SJCRH30 (cell line): ENCODE data around the gene MEIS2. TPM values are rescaled to one million over a fixed set of nuclear protein-coding genes. Genes with fewer than 3 reads are reported as not detected.

Experiments
- DNase-seq, 2 experiments: peaks; one replicate each; pipeline ENCODE4 v3.0.0-alpha.2; 2015 to 2020
- H3K27ac ChIP-seq: fragments of 250-450 bp; sonication (Bioruptor Pico); 2 replicates; pipeline ENCODE4 v1.5.1; 2020; ENCODE audit warnings: mild to moderate bottlenecking, moderate library complexity
- H3K27me3 ChIP-seq: fragments of 250-450 bp; sonication (Bioruptor Pico); 2 replicates; pipeline ENCODE4 v1.5.1; 2020; ENCODE audit warnings: mild to moderate bottlenecking, moderate library complexity
- H3K36me3 ChIP-seq: fragments of 250-450 bp; sonication (Bioruptor Pico); 2 replicates; pipeline ENCODE4 v1.5.1; 2020; ENCODE audit warnings: mild to moderate bottlenecking, moderate library complexity
- H3K4me1 ChIP-seq: fragments of 250-450 bp; sonication (Bioruptor Pico); 2 replicates; pipeline ENCODE4 v1.5.1; 2020; ENCODE audit warnings: mild to moderate bottlenecking, moderate library complexity
- H3K4me3 ChIP-seq: fragments of 250-450 bp; sonication (Bioruptor Pico); 2 replicates; pipeline ENCODE4 v1.5.1; 2020; ENCODE audit warnings: mild to moderate bottlenecking, moderate library complexity
- H3K9me3 ChIP-seq: fragments of 250-450 bp; sonication (Bioruptor Pico); replicated peaks from 2 replicates; pipeline ENCODE4 v1.5.1; 2020; ENCODE audit warnings: mild to moderate bottlenecking, moderate library complexity
- total RNA-seq: library from RNA; depleted of rRNA; stranded (reverse); fragments of >200 nt; shearing (Covaris generic); gene quantifications from 2 replicates; pipeline ENCODE4 v1.2.3, GENCODE V29; 2014

The MEIS2 gene
- total RNA-seq, 1 experiment from 2014 or later, result 18.4 TPM

GRCh38 chr15:37014566-37014965 is 85.8 kb downstream of the MEIS2 start:
- Histone ChIP-seq H3K4me1 (no peaks in the 10 kb centered on the region), H3K4me3 (no peak overlapping the region), H3K36me3 (peaks cover 2% of the 10 kb centered on the region; the same call in 1 of the 2 replicates), H3K9me3 (no peaks in the 10 kb centered on the region), H3K27me3 (no peaks in the 10 kb centered on the region), H3K27ac (no peak overlapping the region)
- no peak for DNase-seq

GRCh38 chr15:37014137-37014536 is 86.2 kb downstream of the MEIS2 start:
- no peak for DNase-seq
- no peak overlapping the region for H3K27ac ChIP-seq
- no peaks in the 10 kb centered on the region for H3K4me1 ChIP-seq
- H3K36me3 ChIP-seq, result peaks cover 2% of the 10 kb centered on the region; the same call in 1 of the 2 replicates
- no peaks in the 10 kb centered on the region for H3K9me3 ChIP-seq
- no peaks in the 10 kb centered on the region for H3K27me3 ChIP-seq
- no peak overlapping the region for H3K4me3 ChIP-seq

- Histone ChIP-seq H3K27me3 (no peaks in the 10 kb centered on the region), H3K4me3 (no peak overlapping the region), H3K36me3 (peaks cover 2% of the 10 kb centered on the region; the same call in 1 of the 2 replicates), H3K4me1 (no peaks in the 10 kb centered on the region), H3K27ac (no peak overlapping the region), H3K9me3 (no peaks in the 10 kb centered on the region)
- no peak for DNase-seq
These were observed 89.8 kb downstream of the MEIS2 start for GRCh38 chr15:37010595-37010994.

GRCh38 chr15:37009288-37009687 is 91.1 kb downstream of the MEIS2 start:
- no peaks in the 10 kb centered on the region for H3K4me1 ChIP-seq
- no peak for DNase-seq
- H3K27me3 ChIP-seq, result no peaks in the 10 kb centered on the region
- no peak overlapping the region for H3K4me3 ChIP-seq
- H3K36me3 ChIP-seq, result peaks cover 8% of the 10 kb centered on the region; the same call in 1 of the 2 replicates
- no peaks in the 10 kb centered on the region for H3K9me3 ChIP-seq
- no peak overlapping the region for H3K27ac ChIP-seq

GRCh38 chr15:37008205-37008604 is 92.1 kb downstream of the MEIS2 start:
- Histone ChIP-seq H3K36me3 (peaks cover 8% of the 10 kb centered on the region; the same call in 1 of the 2 replicates), H3K9me3 (no peaks in the 10 kb centered on the region), H3K27me3 (no peaks in the 10 kb centered on the region), H3K27ac (no peak overlapping the region), H3K4me1 (no peaks in the 10 kb centered on the region), H3K4me3 (no peak overlapping the region)
- DNase-seq, result no peak

GRCh38 chr15:37007301-37007700 is 93.0 kb downstream of the MEIS2 start:
- Histone ChIP-seq H3K9me3 (no peaks in the 10 kb centered on the region), H3K4me1 (no peaks in the 10 kb centered on the region), H3K27me3 (no peaks in the 10 kb centered on the region), H3K27ac (no peak overlapping the region), H3K36me3 (peaks cover 8% of the 10 kb centered on the region; the same call in 1 of the 2 replicates), H3K4me3 (no peak overlapping the region)
- no peak for DNase-seq

- Histone ChIP-seq H3K4me1 (no peaks in the 10 kb centered on the region), H3K4me3 (no peak overlapping the region), H3K27ac (no peak overlapping the region), H3K36me3 (0 out of 2 replicates have a peak, but pooled peaks cover 5% of the 10 kb centered on the region), H3K9me3 (no peaks in the 10 kb centered on the region), H3K27me3 (no peaks in the 10 kb centered on the region)
- DNase-seq, result no peak
These were observed 95.2 kb downstream of the MEIS2 start for GRCh38 chr15:37004981-37005735.

GRCh38 chr15:37004373-37004869 is 95.9 kb downstream of the MEIS2 start:
- Histone ChIP-seq H3K4me3 (no peak overlapping the region), H3K9me3 (no peaks in the 10 kb centered on the region), H3K36me3 (0 out of 2 replicates have a peak, but pooled peaks cover 5% of the 10 kb centered on the region), H3K27ac (no peak overlapping the region), H3K4me1 (no peaks in the 10 kb centered on the region), H3K27me3 (no peaks in the 10 kb centered on the region)
- DNase-seq, result no peak

GRCh38 chr15:37002041-37002672 is 98.2 kb downstream of the MEIS2 start:
- no peaks in the 10 kb centered on the region for H3K4me1 ChIP-seq
- no peaks in the 10 kb centered on the region for H3K9me3 ChIP-seq
- H3K36me3 ChIP-seq, result 0 out of 2 replicates have a peak, but pooled peaks cover 5% of the 10 kb centered on the region
- no peaks in the 10 kb centered on the region for H3K27me3 ChIP-seq
- DNase-seq, result no peak
- no peak overlapping the region for H3K4me3 ChIP-seq
- H3K27ac ChIP-seq, result no peak overlapping the region

GRCh38 chr15:37001417-37001816 is 98.9 kb downstream of the MEIS2 start:
- Histone ChIP-seq H3K27ac (no peak overlapping the region), H3K9me3 (no peaks in the 10 kb centered on the region), H3K4me3 (no peak overlapping the region), H3K27me3 (no peaks in the 10 kb centered on the region), H3K36me3 (0 out of 2 replicates have a peak, but pooled peaks cover 5% of the 10 kb centered on the region), H3K4me1 (no peaks in the 10 kb centered on the region)
- DNase-seq, result no peak

GRCh38 chr15:36999778-37000177 is 100.6 kb downstream of the MEIS2 start:
- H3K36me3 ChIP-seq, result 0 out of 2 replicates have a peak, but pooled peaks cover 3% of the 10 kb centered on the region
- DNase-seq, result no peak
- no peaks in the 10 kb centered on the region for H3K27me3 ChIP-seq
- H3K4me3 ChIP-seq, result no peak overlapping the region
- H3K4me1 ChIP-seq, result no peaks in the 10 kb centered on the region
- no peak overlapping the region for H3K27ac ChIP-seq
- no peaks in the 10 kb centered on the region for H3K9me3 ChIP-seq

GRCh38 chr15:36996538-36997181 is 103.7 kb downstream of the MEIS2 start:
- no peak overlapping the region for H3K27ac ChIP-seq
- no peaks in the 10 kb centered on the region for H3K4me1 ChIP-seq
- no peak overlapping the region for H3K4me3 ChIP-seq

GRCh38 chr15:36996121-36996520 is 104.2 kb downstream of the MEIS2 start:
- H3K27ac ChIP-seq, result no peak overlapping the region
- H3K4me3 ChIP-seq, result no peak overlapping the region
- H3K4me1 ChIP-seq, result no peaks in the 10 kb centered on the region
- H3K36me3 ChIP-seq, result no peaks in the 10 kb centered on the region
- no peak for DNase-seq
- no peaks in the 10 kb centered on the region for H3K27me3 ChIP-seq
- no peaks in the 10 kb centered on the region for H3K9me3 ChIP-seq

More at GRCh38 chr15:36996538-36997181, 103.7 kb downstream of the MEIS2 start:
- DNase-seq, result no peak
- Histone ChIP-seq H3K9me3 (no peaks in the 10 kb centered on the region), H3K27me3 (no peaks in the 10 kb centered on the region), H3K36me3 (no peaks in the 10 kb centered on the region)

GRCh38 chr15:36994790-36995189 is 105.6 kb downstream of the MEIS2 start:
- Histone ChIP-seq H3K9me3 (no peaks in the 10 kb centered on the region), H3K4me1 (no peaks in the 10 kb centered on the region), H3K36me3 (no peaks in the 10 kb centered on the region), H3K4me3 (no peak overlapping the region), H3K27ac (no peak overlapping the region), H3K27me3 (no peaks in the 10 kb centered on the region)
- no peak for DNase-seq

GRCh38 chr15:36992454-36992853 is 107.9 kb downstream of the MEIS2 start:
- Histone ChIP-seq H3K36me3 (no peaks in the 10 kb centered on the region), H3K27ac (no peak overlapping the region), H3K4me1 (no peaks in the 10 kb centered on the region), H3K9me3 (no peaks in the 10 kb centered on the region), H3K27me3 (no peaks in the 10 kb centered on the region), H3K4me3 (no peak overlapping the region)
- no peak for DNase-seq
